H1 (cell line): Measurements from ENCODE around the gene SLC26A4. TPM values are rescaled to one million over a fixed set of nuclear protein-coding genes. Genes with fewer than 3 reads are reported as not detected.

Experiments
- CTCF ChIP-seq, 3 experiments: IDR thresholded peaks; 1 replicate in 2 of 3; 2 replicates in 1 of 3; pipeline versions ENCODE4 v1.5.1 to v1.6.1; 2011; ENCODE audit warnings: low read length in 3 of 3, mild to moderate bottlenecking in 3 of 3, inconsistent platforms in 2 of 3, low read depth in 1 of 3, moderate library complexity in 1 of 3; ENCODE audit not compliant: insufficient read depth in 1 of 3; ENCODE audit errors: control extremely low read depth in 1 of 3
- polyA plus RNA-seq, 7 experiments: library from polyadenylated mRNA; depleted of rRNA in 3 of 7; stranded (reverse) in 5 of 7; unstranded in 2 of 7; fragments of >200 nt in 5 of 7; fragments of 200-250 nt in 2 of 7; gene quantifications; 1 replicate in 5 of 7; 2 replicates in 1 of 7; 4 replicates in 1 of 7; pipeline versions ENCODE4 v1.2.1 to v1.2.3, GENCODE V29; 2011 to 2013; ENCODE audit warnings: missing spikeins in 2 of 7, mixed read lengths in 2 of 7
- total RNA-seq: library from RNA; stranded (reverse); fragmentation: NEBNext Ultra II Directional; extraction: Animal tissue kit (Norgen Biotek cat#: 25700); gene quantifications from 2 replicates; pipeline ENCODE4 v1.2.1, GENCODE V29; 2021

The SLC26A4 gene
- total and polyA plus RNA-seq, 2 of the 8 experiments (the other 6 are each of a cell fraction or from before 2014, with no cell fraction given), result 0.11 to 0.35 TPM

- TF ChIP-seq CTCF (IDR thresholded peaks at IDR 0.05; ENCODE audit: control extremely low read depth in 1 of 3, insufficient read depth in 1 of 3, low read depth in 1 of 3, low read length in 3 of 3), result no peak
These were observed 58.0 kb downstream of the SLC26A4 start (continued) for GRCh38 chr7:107718456-107719193.
